Gastrocnemius medialis (tissue), 4 donors: ENCODE measurements around the gene OIP5.

Source experiments
- POLR2A ChIP-seq, 2 donors: fragments of 450-650 bp; IDR thresholded peaks; one replicate each; pipeline ENCODE4 v1.6.1; 2017; ENCODE audit warnings: antibody characterized with exemption in 2 of 2, mild to moderate bottlenecking in 2 of 2, moderate library complexity in 2 of 2
- TF ChIP-seq, protein P1 (sequence below), 5 experiments: fragments of 450-650 bp in 3 of 5; fragments of 200-600 bp in 2 of 5; sonication (generic) in 2 of 5; IDR thresholded peaks in 4 of 5; conservative IDR thresholded peaks in 1 of 5; 1 replicate in 4 of 5; 2 replicates in 1 of 5; pipeline ENCODE4 v1.5.1; 2016 to 2019; ENCODE audit warnings: antibody characterized with exemption in 5 of 5, mild to moderate bottlenecking in 3 of 5, moderate library complexity in 3 of 5

GRCh38 chr15:41276831-41277230 lies 55.6 kb downstream of the OIP5 start:
- TF ChIP-seq POLR2A (IDR thresholded peaks at IDR 0.05): no peak
- TF ChIP-seq, protein P1, sequence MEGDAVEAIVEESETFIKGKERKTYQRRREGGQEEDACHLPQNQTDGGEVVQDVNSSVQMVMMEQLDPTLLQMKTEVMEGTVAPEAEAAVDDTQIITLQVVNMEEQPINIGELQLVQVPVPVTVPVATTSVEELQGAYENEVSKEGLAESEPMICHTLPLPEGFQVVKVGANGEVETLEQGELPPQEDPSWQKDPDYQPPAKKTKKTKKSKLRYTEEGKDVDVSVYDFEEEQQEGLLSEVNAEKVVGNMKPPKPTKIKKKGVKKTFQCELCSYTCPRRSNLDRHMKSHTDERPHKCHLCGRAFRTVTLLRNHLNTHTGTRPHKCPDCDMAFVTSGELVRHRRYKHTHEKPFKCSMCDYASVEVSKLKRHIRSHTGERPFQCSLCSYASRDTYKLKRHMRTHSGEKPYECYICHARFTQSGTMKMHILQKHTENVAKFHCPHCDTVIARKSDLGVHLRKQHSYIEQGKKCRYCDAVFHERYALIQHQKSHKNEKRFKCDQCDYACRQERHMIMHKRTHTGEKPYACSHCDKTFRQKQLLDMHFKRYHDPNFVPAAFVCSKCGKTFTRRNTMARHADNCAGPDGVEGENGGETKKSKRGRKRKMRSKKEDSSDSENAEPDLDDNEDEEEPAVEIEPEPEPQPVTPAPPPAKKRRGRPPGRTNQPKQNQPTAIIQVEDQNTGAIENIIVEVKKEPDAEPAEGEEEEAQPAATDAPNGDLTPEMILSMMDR (IDR thresholded peaks at IDR 0.05 in 4 of 5, conservative IDR thresholded peaks at IDR 0.05 in 1 of 5): no peak
